ENCODE measurements around the gene EPB41L1.

DNA sequence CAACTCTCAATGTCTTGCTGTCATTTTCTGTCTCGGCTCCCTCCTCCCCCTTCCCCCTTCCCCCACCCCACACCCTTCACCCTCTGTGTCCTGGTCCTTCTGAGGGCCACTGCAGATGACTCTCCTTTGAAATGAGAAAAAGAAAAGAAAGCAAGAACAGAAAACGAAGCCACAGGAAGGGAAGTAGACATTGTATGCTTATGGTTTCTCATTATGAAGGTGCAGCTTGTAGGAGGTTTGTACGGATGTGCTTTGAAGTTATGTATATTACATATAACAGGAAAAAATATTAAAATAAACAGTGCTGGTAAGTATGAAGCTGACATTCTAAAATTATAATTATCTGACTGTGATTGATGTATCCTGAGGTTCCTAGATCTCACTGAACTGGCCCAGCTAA lies 75.5 kb downstream of the EPB41L1 start:
- TF ChIP-seq, protein P1, sequence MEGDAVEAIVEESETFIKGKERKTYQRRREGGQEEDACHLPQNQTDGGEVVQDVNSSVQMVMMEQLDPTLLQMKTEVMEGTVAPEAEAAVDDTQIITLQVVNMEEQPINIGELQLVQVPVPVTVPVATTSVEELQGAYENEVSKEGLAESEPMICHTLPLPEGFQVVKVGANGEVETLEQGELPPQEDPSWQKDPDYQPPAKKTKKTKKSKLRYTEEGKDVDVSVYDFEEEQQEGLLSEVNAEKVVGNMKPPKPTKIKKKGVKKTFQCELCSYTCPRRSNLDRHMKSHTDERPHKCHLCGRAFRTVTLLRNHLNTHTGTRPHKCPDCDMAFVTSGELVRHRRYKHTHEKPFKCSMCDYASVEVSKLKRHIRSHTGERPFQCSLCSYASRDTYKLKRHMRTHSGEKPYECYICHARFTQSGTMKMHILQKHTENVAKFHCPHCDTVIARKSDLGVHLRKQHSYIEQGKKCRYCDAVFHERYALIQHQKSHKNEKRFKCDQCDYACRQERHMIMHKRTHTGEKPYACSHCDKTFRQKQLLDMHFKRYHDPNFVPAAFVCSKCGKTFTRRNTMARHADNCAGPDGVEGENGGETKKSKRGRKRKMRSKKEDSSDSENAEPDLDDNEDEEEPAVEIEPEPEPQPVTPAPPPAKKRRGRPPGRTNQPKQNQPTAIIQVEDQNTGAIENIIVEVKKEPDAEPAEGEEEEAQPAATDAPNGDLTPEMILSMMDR (IDR thresholded peaks at IDR 0.05; ENCODE audit: borderline replicate concordance, extremely low read depth, low read length, poor library complexity, severe bottlenecking): no peak
- TF ChIP-seq EZH2 (IDR thresholded peaks at IDR 0.05; ENCODE audit: borderline replicate concordance, low read depth, low read length, severe bottlenecking): no peak

All from DND-41 (cell line).